ENCODE measurements around the gene ATP10D.

ATP10D gene

GRCh38 chr4:47598896-47599295 lies 113.8 kb downstream of the ATP10D start:
- DNase-seq: no peak

- DNase-seq: no peak
Observed at GRCh38 chr4:47606482-47606881, 121.4 kb downstream of the ATP10D start.

- DNase-seq: no peak
Observed at GRCh38 chr4:47612116-47613023, 127.3 kb downstream of the ATP10D start.

- DNase-seq: no peak
Observed at GRCh38 chr4:47615385-47615784, 130.3 kb downstream of the ATP10D start.

DNA sequence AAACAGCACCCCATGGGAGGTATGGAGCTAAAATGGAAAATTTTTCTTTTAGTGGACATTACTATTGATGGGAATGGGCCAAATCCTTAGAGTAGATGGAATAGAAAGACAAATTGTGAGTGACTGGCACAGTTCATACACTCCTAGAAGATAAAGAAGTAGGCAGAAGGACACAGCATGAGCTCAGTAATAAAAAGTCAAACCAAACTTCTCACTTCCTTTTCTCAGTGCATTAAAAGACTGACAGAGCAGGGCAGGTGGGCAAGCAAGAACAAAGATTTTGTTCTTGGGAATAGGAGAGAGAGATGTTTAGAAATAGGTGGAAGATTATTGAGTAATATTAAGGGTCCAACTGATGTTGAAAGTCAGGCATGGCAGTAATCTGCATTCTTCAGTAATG lies 132.5 kb downstream of the ATP10D start:
- no peak for DNase-seq

DNA sequence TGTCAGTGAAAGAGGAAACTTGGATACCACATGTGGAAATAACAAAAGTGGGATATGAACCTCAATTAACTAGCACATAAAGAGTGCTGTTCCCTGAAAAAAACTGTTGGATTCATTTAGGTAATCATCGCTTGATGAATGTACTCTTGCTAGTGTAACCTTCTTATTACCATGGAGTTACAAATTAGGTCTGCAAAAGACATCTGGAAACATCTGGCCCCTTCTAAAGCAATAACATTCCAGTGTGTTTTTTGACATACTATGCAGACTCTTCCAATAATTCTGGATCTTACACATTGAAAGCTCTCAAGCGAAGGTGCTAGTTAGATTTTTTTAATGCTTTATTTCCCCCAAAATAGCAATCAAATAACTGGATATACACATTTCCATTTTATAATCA lies 134.6 kb downstream of the ATP10D start:
- no peak for DNase-seq

GRCh38 chr4:47621181-47621580 lies 136.1 kb downstream of the ATP10D start:
- no peak for DNase-seq

DNA sequence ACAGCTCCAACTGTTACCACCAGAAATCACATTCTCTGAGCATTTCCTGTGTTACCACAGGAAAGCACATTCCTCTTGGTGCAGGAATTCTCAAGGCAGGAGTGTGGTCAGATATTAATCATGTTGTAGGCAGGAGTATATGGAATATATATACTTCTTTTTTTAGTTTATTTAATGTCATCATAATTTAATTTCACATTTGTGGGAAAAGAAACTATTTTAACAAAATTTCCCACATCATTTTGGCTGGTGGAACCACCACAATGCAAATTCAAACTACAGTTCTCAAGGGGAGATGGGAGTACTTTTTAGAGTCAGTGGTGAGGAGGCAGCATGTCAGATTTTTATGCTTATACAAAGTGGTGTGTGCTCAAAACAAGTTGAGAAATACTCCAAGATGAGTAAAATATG lies 139.0 kb downstream of the ATP10D start:
- no peak for DNase-seq

DNA sequence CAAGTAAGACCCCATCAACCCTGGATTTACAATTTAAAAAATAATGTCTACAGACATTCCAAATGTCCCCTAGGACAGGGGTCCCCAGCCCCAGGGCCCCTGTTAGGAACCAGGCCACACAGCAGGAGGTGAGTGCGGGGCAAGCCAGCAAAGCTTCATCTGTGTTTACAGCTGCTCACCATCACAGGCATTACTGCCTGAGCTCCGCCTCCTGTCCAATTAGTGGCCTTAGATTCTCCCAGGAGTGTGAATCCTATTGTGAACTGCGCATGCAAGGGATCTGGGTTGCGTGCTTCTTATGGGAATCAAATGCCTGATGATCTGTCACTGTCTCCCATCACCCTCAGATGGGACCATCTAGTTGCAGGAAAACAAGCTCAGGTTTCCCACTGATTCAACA lies 146.1 kb downstream of the ATP10D start:
- no peak for DNase-seq

GRCh38 chr4:47639531-47639930 lies 154.5 kb downstream of the ATP10D start:
- DNase-seq: no peak

GRCh38 chr4:47640911-47641310 lies 155.8 kb downstream of the ATP10D start:
- no peak for DNase-seq

DNA sequence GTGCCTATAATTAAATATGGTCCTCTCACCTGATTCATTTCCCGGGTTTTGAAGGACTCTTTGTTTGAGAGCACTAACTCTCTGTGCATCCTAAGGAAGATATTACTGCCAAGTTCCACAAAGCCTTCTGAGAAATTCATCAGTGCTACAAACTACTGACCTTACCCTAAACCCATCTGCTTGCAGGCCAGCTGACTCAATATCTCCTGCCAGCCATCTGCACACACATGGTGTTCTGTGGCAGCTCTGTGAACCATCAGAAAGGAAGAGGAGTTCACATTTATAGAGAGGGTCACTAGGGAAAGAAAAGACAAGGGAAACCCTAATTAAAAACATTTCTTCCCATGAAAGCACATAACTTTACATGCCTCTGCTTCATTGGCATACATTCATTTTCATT lies 156.7 kb downstream of the ATP10D start:
- no peak for DNase-seq

DNA sequence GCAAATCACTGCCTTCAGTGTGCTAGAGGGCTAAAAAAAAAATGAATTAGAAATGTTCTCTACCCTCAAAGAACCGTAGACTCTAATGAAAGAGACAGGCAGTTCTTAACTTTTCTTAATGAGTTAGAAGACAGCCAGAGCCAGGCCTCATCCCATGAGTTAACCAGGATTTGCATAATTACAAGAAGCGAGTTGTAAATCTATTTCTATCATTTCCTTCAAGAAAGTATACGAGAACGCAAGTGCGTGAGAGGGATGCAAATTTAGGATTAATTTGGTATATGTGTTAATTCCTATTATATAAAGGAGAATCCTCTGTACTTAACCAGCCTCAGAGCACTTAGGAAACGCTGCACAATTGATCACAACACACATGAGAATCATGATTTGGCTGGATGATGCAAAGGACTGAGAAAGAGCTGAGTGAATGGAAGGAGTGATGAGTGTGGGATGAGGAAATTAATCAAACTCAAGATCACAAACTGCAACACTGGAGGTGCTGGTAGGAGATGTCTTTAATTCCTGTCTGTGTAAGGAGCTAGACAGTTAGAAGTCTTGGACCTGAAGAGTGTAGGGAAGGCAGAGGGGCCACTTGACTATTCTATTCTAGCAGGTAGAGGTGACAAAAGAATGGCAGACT lies 157.2 kb downstream of the ATP10D start:
- no peak for DNase-seq
